A673 (cell line): ENCODE results near the gene STIM1.

ENCODE experiments used
- EZH2 ChIP-seq: fragments of 200-600 bp; sonication (generic); IDR thresholded peaks from 2 replicates; pipeline ENCODE4 v1.6.1; 2017; ENCODE audit warnings: borderline replicate concordance, low read depth, mild to moderate bottlenecking, mixed read lengths, antibody characterized with exemption, low read length; ENCODE audit not compliant: poor library complexity, severe bottlenecking
- TF ChIP-seq, protein P1 (sequence below): fragments of 300-800, 200-600 bp; sonication (generic); conservative IDR thresholded peaks from 2 replicates; pipeline ENCODE4 v1.5.1; 2017; ENCODE audit warnings: low read depth, mild to moderate bottlenecking, antibody characterized with exemption, low read length, moderate library complexity, mixed read lengths

DNA sequence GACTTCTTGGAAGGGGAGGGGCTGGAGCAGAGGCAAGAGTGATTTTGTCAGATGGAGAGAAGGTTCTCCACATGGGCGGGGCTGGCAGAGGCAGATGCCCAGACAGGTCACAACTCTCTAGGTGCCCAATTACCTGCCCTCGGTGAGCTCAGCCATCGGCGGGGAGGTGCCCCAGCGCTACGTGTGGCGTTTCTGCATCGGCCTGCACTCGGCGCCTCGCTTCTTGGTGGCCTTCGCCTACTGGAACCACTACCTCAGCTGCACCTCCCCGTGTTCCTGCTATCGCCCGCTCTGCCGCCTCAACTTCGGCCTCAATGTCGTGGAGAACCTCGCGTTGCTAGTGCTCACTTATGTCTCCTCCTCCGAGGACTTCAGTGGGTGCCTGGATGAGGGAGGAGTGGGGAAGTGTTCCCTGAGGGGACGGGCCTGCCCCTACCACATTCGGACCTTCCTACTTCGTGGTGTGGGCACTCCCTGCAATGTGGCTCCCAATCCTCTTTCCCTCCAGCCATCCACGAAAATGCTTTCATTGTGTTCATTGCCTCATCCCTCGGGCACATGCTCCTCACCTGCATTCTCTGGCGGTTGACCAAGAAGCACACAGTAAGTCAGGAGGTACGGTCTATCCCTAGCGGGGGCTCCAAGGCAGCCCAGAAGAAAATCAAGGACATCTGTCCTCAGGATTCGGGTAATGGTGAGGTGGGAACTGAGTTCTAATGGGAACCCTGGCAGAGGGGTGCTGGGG is 31.5 kb upstream of the STIM1 start:
- TF ChIP-seq, protein P1, sequence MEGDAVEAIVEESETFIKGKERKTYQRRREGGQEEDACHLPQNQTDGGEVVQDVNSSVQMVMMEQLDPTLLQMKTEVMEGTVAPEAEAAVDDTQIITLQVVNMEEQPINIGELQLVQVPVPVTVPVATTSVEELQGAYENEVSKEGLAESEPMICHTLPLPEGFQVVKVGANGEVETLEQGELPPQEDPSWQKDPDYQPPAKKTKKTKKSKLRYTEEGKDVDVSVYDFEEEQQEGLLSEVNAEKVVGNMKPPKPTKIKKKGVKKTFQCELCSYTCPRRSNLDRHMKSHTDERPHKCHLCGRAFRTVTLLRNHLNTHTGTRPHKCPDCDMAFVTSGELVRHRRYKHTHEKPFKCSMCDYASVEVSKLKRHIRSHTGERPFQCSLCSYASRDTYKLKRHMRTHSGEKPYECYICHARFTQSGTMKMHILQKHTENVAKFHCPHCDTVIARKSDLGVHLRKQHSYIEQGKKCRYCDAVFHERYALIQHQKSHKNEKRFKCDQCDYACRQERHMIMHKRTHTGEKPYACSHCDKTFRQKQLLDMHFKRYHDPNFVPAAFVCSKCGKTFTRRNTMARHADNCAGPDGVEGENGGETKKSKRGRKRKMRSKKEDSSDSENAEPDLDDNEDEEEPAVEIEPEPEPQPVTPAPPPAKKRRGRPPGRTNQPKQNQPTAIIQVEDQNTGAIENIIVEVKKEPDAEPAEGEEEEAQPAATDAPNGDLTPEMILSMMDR = no peak
- TF ChIP-seq EZH2 = no peak
